WERI-Rb-1 (cell line): ENCODE measurements around the gene FBRSL1.
A peak's percentile ranks its signal among the peaks of the same experiment; 100 is the strongest.

Source experiments
- DNase-seq: peaks from one replicate; pipeline ENCODE4 v3.0.0-alpha.2; 2020
- H3K27ac ChIP-seq: fragments of 250-450 bp; sonication (Bioruptor Pico); 2 replicates; pipeline ENCODE4 v1.5.1; 2020; ENCODE audit warnings: mild to moderate bottlenecking, moderate library complexity
- H3K27me3 ChIP-seq: fragments of 250-450 bp; sonication (Bioruptor Pico); 2 replicates; pipeline ENCODE4 v1.5.1; 2021; ENCODE audit warnings: mild to moderate bottlenecking, low read depth, moderate library complexity; ENCODE audit not compliant: insufficient read depth, severe bottlenecking
- H3K36me3 ChIP-seq: fragments of 250-450 bp; sonication (Bioruptor Pico); 2 replicates; pipeline ENCODE4 v1.5.1; 2020; ENCODE audit warnings: mild to moderate bottlenecking, moderate library complexity
- H3K4me3 ChIP-seq: 2 replicates; pipeline ENCODE4 v1.5.1; 2011; ENCODE audit warnings: low read depth, mild to moderate bottlenecking, control low read depth, low read length
- H3K9me3 ChIP-seq: fragments of 250-450 bp; sonication (Bioruptor Pico); 2 replicates; pipeline ENCODE4 v1.5.1; 2021; ENCODE audit warnings: mild to moderate bottlenecking, moderate library complexity; ENCODE audit not compliant: severe bottlenecking
- TF ChIP-seq, protein P1 (sequence below): IDR thresholded peaks from 2 replicates; pipeline ENCODE4 v1.5.1; 2011; ENCODE audit warnings: low read depth, mild to moderate bottlenecking, control low read depth, inconsistent platforms, low read length

FBRSL1 gene

DNA sequence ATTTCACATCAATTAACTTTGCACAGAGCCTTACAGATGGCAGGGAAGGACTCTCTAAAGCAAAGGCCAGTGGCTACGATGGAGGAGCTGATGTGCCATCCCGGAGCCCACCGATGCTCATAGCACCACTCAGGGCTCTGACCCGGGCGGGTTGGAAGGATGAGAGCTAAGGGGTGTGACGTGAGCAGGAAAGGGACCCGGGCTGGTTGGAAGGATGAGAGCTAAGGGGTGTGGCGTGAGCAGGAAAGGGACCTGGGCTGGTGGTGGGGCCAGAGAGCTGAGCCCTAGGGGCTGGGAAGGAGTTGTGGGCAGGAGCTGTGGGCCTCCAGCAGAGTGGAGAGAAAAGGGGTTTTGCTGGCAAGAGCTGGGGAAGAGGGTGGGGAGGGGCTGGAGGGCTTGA is 3.8 kb upstream of the FBRSL1 start:
- no peaks in the 10 kb centered on the region for H3K9me3 ChIP-seq
- no peaks in the 10 kb centered on the region for H3K27me3 ChIP-seq
- no peak for DNase-seq
- TF ChIP-seq, protein P1, sequence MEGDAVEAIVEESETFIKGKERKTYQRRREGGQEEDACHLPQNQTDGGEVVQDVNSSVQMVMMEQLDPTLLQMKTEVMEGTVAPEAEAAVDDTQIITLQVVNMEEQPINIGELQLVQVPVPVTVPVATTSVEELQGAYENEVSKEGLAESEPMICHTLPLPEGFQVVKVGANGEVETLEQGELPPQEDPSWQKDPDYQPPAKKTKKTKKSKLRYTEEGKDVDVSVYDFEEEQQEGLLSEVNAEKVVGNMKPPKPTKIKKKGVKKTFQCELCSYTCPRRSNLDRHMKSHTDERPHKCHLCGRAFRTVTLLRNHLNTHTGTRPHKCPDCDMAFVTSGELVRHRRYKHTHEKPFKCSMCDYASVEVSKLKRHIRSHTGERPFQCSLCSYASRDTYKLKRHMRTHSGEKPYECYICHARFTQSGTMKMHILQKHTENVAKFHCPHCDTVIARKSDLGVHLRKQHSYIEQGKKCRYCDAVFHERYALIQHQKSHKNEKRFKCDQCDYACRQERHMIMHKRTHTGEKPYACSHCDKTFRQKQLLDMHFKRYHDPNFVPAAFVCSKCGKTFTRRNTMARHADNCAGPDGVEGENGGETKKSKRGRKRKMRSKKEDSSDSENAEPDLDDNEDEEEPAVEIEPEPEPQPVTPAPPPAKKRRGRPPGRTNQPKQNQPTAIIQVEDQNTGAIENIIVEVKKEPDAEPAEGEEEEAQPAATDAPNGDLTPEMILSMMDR, result no peak
- H3K27ac ChIP-seq, result no peak overlapping the region
- peaks cover 2% of the 10 kb centered on the region for H3K36me3 ChIP-seq
- H3K4me3 ChIP-seq, result no peak overlapping the region

DNA sequence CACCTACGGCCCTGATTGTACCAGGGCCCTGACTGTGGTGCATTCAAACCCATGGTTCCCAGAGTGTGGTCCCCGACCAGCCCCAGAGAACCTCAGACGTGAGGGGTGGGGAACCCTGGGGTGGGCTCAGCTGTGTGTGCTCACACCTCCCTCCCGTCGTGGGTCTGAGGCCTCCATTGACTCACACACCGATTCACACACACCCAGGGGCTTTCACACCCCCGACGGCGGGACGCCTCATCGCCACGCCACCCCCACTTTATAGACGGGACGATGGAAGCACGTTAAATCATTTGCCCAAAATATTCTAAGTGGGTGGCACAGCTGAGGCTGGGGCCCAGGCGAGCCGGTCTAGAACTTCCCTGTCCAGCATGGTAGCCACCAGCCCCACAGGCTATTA is 3.4 kb upstream of the FBRSL1 start:
- no peaks in the 10 kb centered on the region for H3K9me3 ChIP-seq

GRCh38 chr12:132487311-132487741 is 2.6 kb upstream of the FBRSL1 start:
- no peak overlapping the region; the same call in 1 of the 2 replicates for H3K27ac ChIP-seq
- H3K27me3 ChIP-seq, result no peaks in the 10 kb centered on the region
- no peak for DNase-seq
- TF ChIP-seq, protein P1, result no peak
- no peak overlapping the region for H3K4me3 ChIP-seq
- peaks cover 13% of the 10 kb centered on the region for H3K36me3 ChIP-seq
- H3K9me3 ChIP-seq, result no peaks in the 10 kb centered on the region

More for the DNA sequence above, 3.4 kb upstream of the FBRSL1 start:
- no peak overlapping the region for H3K27ac ChIP-seq
- no peaks in the 10 kb centered on the region for H3K27me3 ChIP-seq
- DNase-seq, result no peak
- no peak overlapping the region for H3K4me3 ChIP-seq
- TF ChIP-seq, protein P1, result no peak
- peaks cover 6% of the 10 kb centered on the region for H3K36me3 ChIP-seq

DNA sequence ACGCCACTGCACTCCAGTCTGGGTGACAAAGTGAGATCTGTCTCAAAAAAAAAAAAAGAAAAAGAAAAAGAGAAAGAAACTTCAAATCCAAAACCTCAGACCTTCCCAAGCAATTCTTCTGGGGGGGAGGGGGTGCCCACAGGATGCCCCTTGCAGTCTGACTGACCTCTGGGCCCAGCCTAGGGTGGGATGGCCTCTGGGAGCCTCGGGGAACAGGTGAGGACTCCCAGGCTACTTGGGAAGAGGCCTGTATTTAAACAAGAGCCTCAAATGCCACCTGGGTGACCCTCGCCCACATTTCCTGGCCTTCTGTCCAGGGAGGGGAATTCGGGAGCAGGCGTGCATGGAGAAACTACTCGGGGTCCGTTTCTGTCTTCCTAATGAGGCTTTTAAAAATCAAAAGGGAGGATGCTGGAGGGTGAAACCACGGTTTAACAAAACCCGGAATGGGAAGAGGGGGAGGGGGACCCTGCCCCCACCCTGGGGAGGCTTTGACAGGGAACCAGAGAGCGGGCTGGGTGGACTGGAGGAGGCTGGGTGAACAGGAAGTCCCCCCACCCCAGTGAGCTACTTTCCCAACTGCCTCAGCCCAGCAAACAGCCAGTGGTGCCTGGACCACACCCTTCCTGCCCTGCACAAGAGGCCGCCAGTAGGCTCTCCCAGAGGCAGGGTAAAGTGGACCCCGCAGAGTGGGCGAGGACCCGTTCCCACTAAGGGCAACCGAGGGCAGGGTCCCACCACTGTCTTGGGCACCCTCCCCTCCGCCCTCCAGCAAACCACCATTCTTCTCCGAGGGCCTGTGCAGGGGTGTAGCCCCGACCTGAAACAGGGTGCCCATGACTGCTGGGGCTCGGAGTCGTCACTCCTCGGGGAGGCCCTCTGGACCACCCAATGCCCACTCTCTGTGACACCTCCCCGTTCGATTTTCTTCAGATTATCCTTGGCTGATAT is 1.5 kb upstream of the FBRSL1 start:
- TF ChIP-seq, protein P1, result no peak
- Histone ChIP-seq H3K36me3 (peaks cover 22% of the 10 kb centered on the region), H3K4me3 (no peak overlapping the region), H3K9me3 (no peaks in the 10 kb centered on the region), H3K27me3 (no peaks in the 10 kb centered on the region), H3K27ac (no peak overlapping the region)
- DNase-seq, result no peak

DNA sequence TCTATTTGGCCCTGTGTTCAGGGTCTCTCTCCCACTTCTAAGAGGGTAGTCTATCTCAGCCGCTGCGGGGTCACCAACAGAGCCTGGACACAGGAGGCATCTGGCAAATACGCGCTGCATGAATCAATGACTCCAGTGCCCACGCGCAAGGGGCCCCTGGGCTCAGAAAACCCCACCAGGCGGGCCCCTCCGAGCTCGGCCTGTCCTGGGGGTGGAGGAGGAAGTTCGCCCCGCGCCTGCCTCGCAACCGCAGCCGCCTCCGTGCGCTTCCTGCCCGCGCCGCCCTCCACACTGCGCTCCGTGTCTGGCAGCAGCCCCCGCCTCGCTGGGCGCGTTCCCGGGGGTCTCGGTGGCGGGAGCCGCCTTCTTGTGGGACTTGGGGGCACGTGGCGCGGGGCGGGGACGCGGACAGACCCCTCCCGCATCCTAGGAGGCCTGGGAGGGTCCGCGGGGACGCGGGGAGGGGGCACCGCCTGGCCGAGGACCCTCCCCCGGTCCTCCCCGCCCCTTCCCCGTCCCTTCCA is 811 bp upstream of the FBRSL1 start:
- DNase-seq, result no peak
- Histone ChIP-seq H3K9me3 (no peaks in the 10 kb centered on the region), H3K27me3 (no peaks in the 10 kb centered on the region), H3K36me3 (peaks cover 23% of the 10 kb centered on the region), H3K4me3 (peak overlapping the region; percentile 44), H3K27ac (peak overlapping the region; percentile 67)
- TF ChIP-seq, protein P1, result no peak
